ENCODE data around the gene DDX52.

DDX52 gene

GRCh38 chr17:37576281-37576680 lies 67.0 kb downstream of the DDX52 start:
- no peak for DNase-seq (ENCODE audit: low read depth)

- DNase-seq (ENCODE audit: low read depth) = no peak
Observed at GRCh38 chr17:37574427-37574826, 68.8 kb downstream of the DDX52 start.

GRCh38 chr17:37571674-37572073 lies 71.6 kb downstream of the DDX52 start:
- DNase-seq (ENCODE audit: low read depth) = no peak

- DNase-seq (ENCODE audit: low read depth) = no peak
Observed at GRCh38 chr17:37570527-37571093, 72.6 kb downstream of the DDX52 start.

- no peak for DNase-seq (ENCODE audit: low read depth)
Observed at GRCh38 chr17:37568350-37569053, 74.7 kb downstream of the DDX52 start.

GRCh38 chr17:37567538-37567937 lies 75.7 kb downstream of the DDX52 start:
- no peak for DNase-seq (ENCODE audit: low read depth)

- DNase-seq (ENCODE audit: low read depth) = no peak
Observed at GRCh38 chr17:37567137-37567536, 76.1 kb downstream of the DDX52 start.

- DNase-seq (ENCODE audit: low read depth) = no peak
Observed at GRCh38 chr17:37564252-37564651, 79.0 kb downstream of the DDX52 start.

- no peak for DNase-seq (ENCODE audit: low read depth)
Observed at GRCh38 chr17:37562016-37562745, 81.1 kb downstream of the DDX52 start.
